Mononuclear cell (primary cell): ENCODE data around the gene NTN1. TPM values are rescaled to one million over a fixed set of nuclear protein-coding genes. Genes with fewer than 3 reads are reported as not detected.
"Not testable (repeated sequence)": the region's sequence is repeated elsewhere in the genome, so short reads cannot be mapped to it uniquely, and the experiment has no call there.

Experiments
- H3K27me3 ChIP-seq: 2 replicates; pipeline ENCODE4 v1.6.0; 2011; ENCODE audit warnings: low read length, control low read depth; ENCODE audit not compliant: insufficient read depth
- H3K4me1 ChIP-seq: 2 replicates; pipeline ENCODE4 v1.5.1; 2011; ENCODE audit warnings: mild to moderate bottlenecking, low read length, control low read depth; ENCODE audit not compliant: insufficient read depth
- H3K4me3 ChIP-seq: 2 replicates; pipeline ENCODE4 v1.5.1; 2011; ENCODE audit warnings: mild to moderate bottlenecking, low read length, moderate library complexity
- H3K9me3 ChIP-seq: 2 replicates; pipeline ENCODE4 v1.5.1; 2011; ENCODE audit warnings: low read depth, mild to moderate bottlenecking, control low read depth, low read length
- total RNA-seq: library from RNA; depleted of rRNA; stranded (reverse); fragments of >200 nt; gene quantifications from one replicate; pipeline ENCODE4 v1.2.3, GENCODE V29; 2012

NTN1 gene
- total RNA-seq, 1 donor = 0.21 TPM

- H3K27me3 ChIP-seq = no peaks in the 10 kb centered on the region
- H3K4me3 ChIP-seq = no peak overlapping the region
- H3K4me1 ChIP-seq = peaks cover 5% of the 10 kb centered on the region
These were observed 58.3 kb downstream of the NTN1 start for GRCh38 chr17:9079461-9080103.

GRCh38 chr17:9080296-9080914 lies 59.1 kb downstream of the NTN1 start:
- no peaks in the 10 kb centered on the region for H3K9me3 ChIP-seq
- H3K27me3 ChIP-seq = no peaks in the 10 kb centered on the region
- H3K4me1 ChIP-seq = peaks cover 5% of the 10 kb centered on the region
- H3K4me3 ChIP-seq = no peak overlapping the region

More at GRCh38 chr17:9079461-9080103, 58.3 kb downstream of the NTN1 start:
- no peaks in the 10 kb centered on the region for H3K9me3 ChIP-seq

DNA sequence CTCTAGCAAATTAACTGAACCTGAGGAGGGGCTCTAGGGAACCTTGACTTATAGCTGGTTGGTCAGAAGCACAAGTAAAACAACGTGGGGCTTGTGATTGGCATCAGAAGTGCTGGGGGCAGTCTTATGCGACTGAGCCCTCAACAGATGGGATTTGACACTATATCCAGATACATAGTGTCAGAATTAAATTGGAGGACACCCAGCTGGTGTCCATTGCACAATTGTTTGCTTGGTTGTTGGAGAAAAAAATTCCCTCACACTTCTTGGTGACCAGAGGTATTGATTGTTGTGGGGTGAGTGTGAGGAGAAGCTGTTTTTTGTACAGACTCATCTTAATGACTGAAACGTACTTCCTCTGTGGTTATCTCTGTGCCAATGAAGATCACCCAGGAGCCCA lies 59.7 kb downstream of the NTN1 start:
- H3K4me1 ChIP-seq = peaks cover 5% of the 10 kb centered on the region
- H3K9me3 ChIP-seq = no peaks in the 10 kb centered on the region
- no peak overlapping the region for H3K4me3 ChIP-seq
- no peaks in the 10 kb centered on the region for H3K27me3 ChIP-seq

DNA sequence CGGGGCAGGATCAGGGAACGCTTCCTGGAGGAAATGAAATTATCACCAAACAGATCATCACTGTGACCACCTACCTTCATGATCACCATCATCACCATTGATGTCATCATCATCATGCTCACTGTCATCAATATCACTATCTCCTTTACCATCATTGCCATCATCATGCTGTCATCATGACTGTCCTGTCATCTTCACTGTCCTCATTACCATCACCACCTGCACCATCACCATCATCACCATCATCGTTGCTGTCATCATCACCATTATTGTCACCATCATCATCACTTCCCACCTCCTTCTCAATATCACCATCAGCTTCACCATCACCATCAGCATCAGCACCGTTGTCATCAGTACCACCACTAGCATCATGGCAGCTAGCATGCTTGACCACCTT lies 65.3 kb downstream of the NTN1 start:
- H3K4me3 ChIP-seq = no peak overlapping the region
- H3K4me1 ChIP-seq = no peaks in the 10 kb centered on the region
- no peaks in the 10 kb centered on the region for H3K9me3 ChIP-seq
- no peaks in the 10 kb centered on the region for H3K27me3 ChIP-seq

- Histone ChIP-seq H3K4me1 (no peaks in the 10 kb centered on the region), H3K4me3 (no peak overlapping the region), H3K27me3 (no peaks in the 10 kb centered on the region), H3K9me3 (no peaks in the 10 kb centered on the region)
These were observed 66.6 kb downstream of the NTN1 start for GRCh38 chr17:9087921-9088320.

DNA sequence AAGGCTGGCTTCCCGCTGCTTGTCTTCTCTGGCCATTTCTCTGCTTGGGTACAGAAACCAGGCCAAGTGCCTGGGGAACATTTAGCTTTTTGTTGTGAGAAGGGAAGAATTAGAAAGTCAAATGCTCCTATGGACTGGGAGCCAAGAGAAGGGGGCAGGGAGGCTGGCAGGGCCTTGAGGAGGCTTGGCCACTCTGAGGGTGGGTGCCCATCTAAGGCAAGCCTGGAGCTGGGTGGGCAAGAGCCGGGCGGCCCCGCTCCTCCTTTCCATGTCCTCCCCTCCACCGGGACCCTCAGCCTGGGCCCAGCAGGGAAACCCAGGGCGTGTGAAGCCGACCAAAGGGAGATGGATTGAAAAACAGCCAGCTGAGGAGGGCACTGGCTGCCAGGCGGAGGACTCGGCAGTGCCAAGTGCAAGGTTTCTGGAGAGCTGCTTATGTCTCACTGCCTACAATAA lies 69.4 kb downstream of the NTN1 start:
- no peaks in the 10 kb centered on the region for H3K27me3 ChIP-seq
- no peaks in the 10 kb centered on the region for H3K9me3 ChIP-seq
- no peak overlapping the region for H3K4me3 ChIP-seq
- H3K4me1 ChIP-seq = no peaks in the 10 kb centered on the region

GRCh38 chr17:9094193-9094592 lies 72.9 kb downstream of the NTN1 start:
- Histone ChIP-seq H3K9me3 (no peaks in the 10 kb centered on the region), H3K27me3 (no peaks in the 10 kb centered on the region), H3K4me1 (no peaks in the 10 kb centered on the region), H3K4me3 (no peak overlapping the region)

DNA sequence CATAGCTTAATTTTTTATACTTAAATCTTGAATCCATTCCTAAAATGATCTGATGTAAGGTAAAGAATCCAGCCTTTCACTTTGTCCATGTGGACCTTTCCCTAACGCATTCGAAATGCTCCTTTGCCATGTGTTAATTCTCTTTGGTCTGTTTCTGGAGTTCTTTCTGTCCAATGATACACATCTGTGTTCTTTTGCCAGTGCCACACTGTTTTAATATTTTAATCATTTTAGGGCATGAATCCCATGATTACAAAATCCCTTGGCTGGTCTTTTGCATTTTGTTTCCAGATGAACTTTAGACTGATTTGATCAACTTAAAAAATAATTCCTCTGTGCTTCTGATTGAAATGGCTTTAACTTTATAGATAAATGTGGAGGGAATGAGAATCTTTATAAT lies 74.1 kb downstream of the NTN1 start:
- Histone ChIP-seq H3K9me3 (no peaks in the 10 kb centered on the region), H3K27me3 (no peaks in the 10 kb centered on the region), H3K4me1 (no peaks in the 10 kb centered on the region), H3K4me3 (no peak overlapping the region)

- Histone ChIP-seq H3K4me1 (no peaks in the 10 kb centered on the region), H3K9me3 (no peaks in the 10 kb centered on the region), H3K27me3 (no peaks in the 10 kb centered on the region), H3K4me3 (no peak overlapping the region)
These were observed 77.0 kb downstream of the NTN1 start for GRCh38 chr17:9098242-9098825.

DNA sequence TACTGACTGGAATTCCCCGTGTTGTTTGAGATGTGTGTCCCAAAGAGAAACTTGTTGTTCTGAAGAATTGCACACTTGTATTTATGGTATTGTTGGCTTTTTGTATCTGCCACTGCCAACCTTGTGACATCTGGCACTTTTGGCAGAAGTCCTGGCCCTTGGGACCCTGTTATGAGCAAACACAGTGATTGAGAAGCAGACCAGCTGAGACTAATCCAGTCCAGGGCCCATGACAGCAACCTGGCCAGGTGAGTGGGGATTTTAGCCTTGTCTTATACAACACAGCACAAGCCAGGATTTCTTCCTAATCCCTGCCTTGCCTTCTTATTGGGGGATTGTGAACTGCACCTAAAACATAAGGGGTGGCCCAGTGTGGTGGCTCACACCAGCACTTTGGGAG lies 80.0 kb downstream of the NTN1 start:
- H3K27me3 ChIP-seq = no peaks in the 10 kb centered on the region
- no peaks in the 10 kb centered on the region for H3K4me1 ChIP-seq
- no peaks in the 10 kb centered on the region for H3K9me3 ChIP-seq
- no peak overlapping the region for H3K4me3 ChIP-seq

- H3K4me3 ChIP-seq, H3K9me3 ChIP-seq, H3K4me1 ChIP-seq, H3K27me3 ChIP-seq: not testable (repeated sequence)
These were observed 81.9 kb downstream of the NTN1 start for GRCh38 chr17:9103193-9103592.

GRCh38 chr17:9104370-9105041 lies 83.2 kb downstream of the NTN1 start:
- no peak overlapping the region for H3K4me3 ChIP-seq
- no peaks in the 10 kb centered on the region for H3K9me3 ChIP-seq
- H3K27me3 ChIP-seq = no peaks in the 10 kb centered on the region
- H3K4me1 ChIP-seq = no peaks in the 10 kb centered on the region

DNA sequence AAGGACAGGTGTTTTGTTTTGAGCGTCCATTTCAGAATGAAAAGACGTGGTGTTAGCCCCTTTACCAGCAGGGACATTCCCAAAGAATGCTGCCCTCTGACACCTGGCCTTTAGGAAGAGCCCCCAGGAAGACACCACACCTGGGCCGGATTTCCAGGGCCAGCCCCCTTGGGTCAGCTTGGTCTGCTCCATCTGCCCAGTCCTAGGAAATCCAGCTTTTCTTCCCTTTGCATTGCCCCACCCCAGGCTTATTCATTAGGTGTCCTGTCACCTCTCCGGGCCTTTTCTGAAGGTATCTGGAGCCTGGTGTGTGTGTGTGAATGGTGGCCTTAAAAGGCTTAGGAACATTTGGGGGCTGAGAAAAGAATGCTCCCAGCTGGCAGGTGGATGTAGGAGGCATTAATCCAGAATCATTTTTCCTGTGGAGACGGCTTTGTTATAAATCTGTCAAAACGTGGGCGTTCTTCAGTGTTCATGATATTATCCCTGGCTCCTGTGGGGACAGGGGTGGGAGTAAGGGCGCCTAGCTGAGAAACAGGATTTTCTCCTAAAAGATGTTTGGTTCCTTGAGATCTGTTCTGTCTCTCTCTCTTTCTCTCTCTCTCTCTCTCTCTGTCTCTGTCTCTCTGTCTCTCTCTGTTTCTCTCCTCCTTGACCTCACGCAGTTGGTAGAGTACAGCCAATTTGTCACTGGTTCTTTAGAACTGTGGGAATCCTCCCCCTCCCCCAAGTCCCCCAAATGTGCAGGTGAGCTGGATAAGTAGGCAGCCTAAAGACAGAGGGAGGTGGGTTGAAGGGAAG lies 84.0 kb downstream of the NTN1 start:
- Histone ChIP-seq H3K4me1 (no peaks in the 10 kb centered on the region), H3K4me3 (no peak overlapping the region), H3K27me3 (no peaks in the 10 kb centered on the region), H3K9me3 (no peaks in the 10 kb centered on the region)

- not testable (repeated sequence) for H3K27me3 ChIP-seq, H3K9me3 ChIP-seq, H3K4me1 ChIP-seq, H3K4me3 ChIP-seq
These were observed 85.0 kb downstream of the NTN1 start for GRCh38 chr17:9106278-9106677.

GRCh38 chr17:9107527-9107926 lies 86.2 kb downstream of the NTN1 start:
- no peak overlapping the region for H3K4me3 ChIP-seq
- H3K4me1 ChIP-seq = no peaks in the 10 kb centered on the region
- no peaks in the 10 kb centered on the region for H3K27me3 ChIP-seq

More at GRCh38 chr17:9107527-9107926, 86.2 kb downstream of the NTN1 start:
- no peaks in the 10 kb centered on the region for H3K9me3 ChIP-seq
